ENCODE measurements around the gene ZNF133. TPM values are rescaled to one million over a fixed set of nuclear protein-coding genes. Genes with fewer than 3 reads are reported as not detected.
"Not testable (repeated sequence)": the region's sequence is repeated elsewhere in the genome, so short reads cannot be mapped to it uniquely, and the experiment has no call there.

ZNF133 gene
- total and polyA plus RNA-seq, 2 donors (not counting 1 experiment from before 2014, with no cell fraction given) = 13.7 to 14.9 TPM

DNA sequence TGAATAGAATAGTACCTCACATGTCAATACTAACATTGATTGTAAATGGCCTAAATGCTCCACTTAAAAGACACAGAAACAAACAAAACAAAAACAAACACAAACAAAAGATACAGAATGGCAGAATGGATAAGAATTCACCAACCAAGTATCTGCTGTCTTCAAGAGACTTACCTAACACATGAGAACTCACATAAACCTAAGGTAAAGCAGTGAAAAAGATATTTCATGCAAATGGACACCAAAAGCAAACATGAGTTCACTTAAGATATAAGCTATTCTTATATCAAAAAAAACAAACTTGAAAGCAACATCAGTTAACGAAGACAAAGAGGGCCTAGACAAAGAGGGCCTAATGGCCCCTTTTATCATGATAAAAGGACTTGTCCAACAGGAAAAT is 47.3 kb upstream of the ZNF133 start:
- Histone ChIP-seq H2AFZ (ENCODE audit: insufficient read depth, low read depth, low read length, poor library complexity, severe bottlenecking) (no peak overlapping the region), H3K4me2 (replicated peaks; ENCODE audit: low read depth, low read length, poor library complexity, severe bottlenecking) (no peak overlapping the region), H3K36me3 (replicated peaks in 1 of 2; ENCODE audit: control extremely low read depth in 1 of 2, control insufficient read depth in 1 of 2, extremely low read depth in 1 of 2, insufficient read depth in 2 of 2, low read length in 1 of 2) (no peaks in the 10 kb centered on the region), H3K9me3 (ENCODE audit: control extremely low read depth in 1 of 3, control insufficient read depth in 2 of 3, insufficient read depth in 1 of 3, low read length in 2 of 3) (peaks cover 0 to 1% (median 0%) of the 10 kb centered on the region in 3 donors), H3K27me3 (replicated peaks in 1 of 4; ENCODE audit: control extremely low read depth in 1 of 4, control insufficient read depth in 3 of 4, insufficient read depth in 4 of 4, low read length in 3 of 4) (peaks cover 0 to 10% (median 0%) of the 10 kb centered on the region in 4 experiments), H3K79me2 (ENCODE audit: control insufficient read depth, insufficient read depth, low read length) (no peaks in the 10 kb centered on the region), H3K9ac (ENCODE audit: low read length) (no peak overlapping the region), H3K4me3 (ENCODE audit: control extremely low read depth in 1 of 5, extremely low read depth in 1 of 5, insufficient read depth in 1 of 5, low read depth in 2 of 5, low read length in 4 of 5) (no peak overlapping the region), H3K4me1 (ENCODE audit: control insufficient read depth in 2 of 2, insufficient read depth in 2 of 2, low read length in 2 of 2) (no peaks in the 10 kb centered on the region), H3K27ac (ENCODE audit: low read length in 2 of 2) (no peak overlapping the region), H4K20me1 (ENCODE audit: control insufficient read depth, insufficient read depth, low read length, poor library complexity, severe bottlenecking) (no peaks in the 10 kb centered on the region)
- Mint-ChIP-seq H3K9me3 (ENCODE audit: insufficient read depth) (peaks cover 2% of the 10 kb centered on the region), H3K4me3 (no peak overlapping the region), H3K4me1 (no peaks in the 10 kb centered on the region), H3K27me3 (peaks cover 35% of the 10 kb centered on the region), H3K27ac (no peak overlapping the region)
- no peak for TF ChIP-seq CTCF (IDR thresholded peaks at IDR 0.05)
- no CpG with 5 or more reads among the region's 1 CpG for WGBS (ENCODE audit: insufficient coverage)
- DNase-seq (no peak), ATAC-seq (ENCODE audit: low read depth) (no peak)
- ChIA-PET CTCF (no interaction called here), POLR2A (no interaction called here)
- intact Hi-C loops (cut with micrococcal nuclease) = no loop called here

GRCh38 chr20:18243802-18244201 is 44.5 kb upstream of the ZNF133 start:
- peaks cover 2% of the 10 kb centered on the region for H3K9me3 Mint-ChIP-seq (ENCODE audit: insufficient read depth)
- ATAC-seq (ENCODE audit: low read depth) = no peak
- Histone ChIP-seq H2AFZ (ENCODE audit: insufficient read depth, low read depth, low read length, poor library complexity, severe bottlenecking) (no peak overlapping the region), H3K4me3 (ENCODE audit: control extremely low read depth in 1 of 5, extremely low read depth in 1 of 5, insufficient read depth in 1 of 5, low read depth in 2 of 5, low read length in 4 of 5) (no peak overlapping the region), H3K27ac (ENCODE audit: low read length in 2 of 2) (no peak overlapping the region), H3K36me3 (replicated peaks in 1 of 2; ENCODE audit: control extremely low read depth in 1 of 2, control insufficient read depth in 1 of 2, extremely low read depth in 1 of 2, insufficient read depth in 2 of 2, low read length in 1 of 2) (no peaks in the 10 kb centered on the region), H3K4me2 (replicated peaks; ENCODE audit: low read depth, low read length, poor library complexity, severe bottlenecking) (no peak overlapping the region), H3K4me1 (ENCODE audit: control insufficient read depth in 2 of 2, insufficient read depth in 2 of 2, low read length in 2 of 2) (no peaks in the 10 kb centered on the region), H3K9me3 (ENCODE audit: control extremely low read depth in 1 of 3, control insufficient read depth in 2 of 3, insufficient read depth in 1 of 3, low read length in 2 of 3) (no peaks in the 10 kb centered on the region), H3K9ac (ENCODE audit: low read length) (no peak overlapping the region), H4K20me1 (ENCODE audit: control insufficient read depth, insufficient read depth, low read length, poor library complexity, severe bottlenecking) (no peaks in the 10 kb centered on the region), H3K27me3 (replicated peaks in 1 of 4; ENCODE audit: control extremely low read depth in 1 of 4, control insufficient read depth in 3 of 4, insufficient read depth in 4 of 4, low read length in 3 of 4) (peaks cover 0 to 3% (median 0%) of the 10 kb centered on the region in 4 experiments), H3K79me2 (ENCODE audit: control insufficient read depth, insufficient read depth, low read length) (no peaks in the 10 kb centered on the region)
- no peaks in the 10 kb centered on the region for H3K4me1 Mint-ChIP-seq
- TF ChIP-seq CTCF (IDR thresholded peaks at IDR 0.05) = no peak
- no peak for TF ChIP-seq EZH2 (IDR thresholded peaks at IDR 0.05; ENCODE audit: borderline replicate concordance, insufficient read depth, low read depth, low read length, poor library complexity, severe bottlenecking)
- intact Hi-C loops (cut with micrococcal nuclease) = no loop called here
- no peak overlapping the region for H3K4me3 Mint-ChIP-seq
- H3K27ac Mint-ChIP-seq = no peak overlapping the region
- no CpG with 5 or more reads among the region's 1 CpG for WGBS (ENCODE audit: insufficient coverage)
- CTCF ChIA-PET = no interaction called here
- H3K27me3 Mint-ChIP-seq = peaks cover 42% of the 10 kb centered on the region
- POLR2A ChIA-PET = no interaction called here
- DNase-seq = no peak

DNA sequence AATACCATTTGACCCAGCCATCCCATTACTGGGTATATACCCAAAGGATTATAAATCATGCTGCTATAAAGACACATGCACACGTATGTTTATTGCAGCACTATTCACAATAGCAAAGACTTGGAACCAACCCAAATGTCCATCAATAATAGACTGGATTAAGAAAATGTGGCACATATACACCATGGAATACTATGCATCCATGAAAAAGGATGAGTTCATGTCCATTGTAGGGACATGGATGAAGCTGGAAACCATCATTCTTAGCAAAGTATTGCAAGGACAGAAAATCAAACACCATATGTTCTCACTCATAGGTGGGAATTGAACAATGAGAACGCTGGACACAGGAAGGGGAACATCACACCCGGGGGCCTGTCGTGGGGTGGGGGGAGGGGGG is 39.8 kb upstream of the ZNF133 start:
- H3K27ac ChIP-seq (ENCODE audit: low read length in 2 of 2); H3K4me1 Mint-ChIP-seq; intact Hi-C loops (cut with micrococcal nuclease); ATAC-seq (ENCODE audit: low read depth); H3K9me3 Mint-ChIP-seq (ENCODE audit: insufficient read depth); H3K36me3 ChIP-seq (replicated peaks in 1 of 2; ENCODE audit: control extremely low read depth in 1 of 2, control insufficient read depth in 1 of 2, extremely low read depth in 1 of 2, insufficient read depth in 2 of 2, low read length in 1 of 2); H3K27ac Mint-ChIP-seq; H2AFZ ChIP-seq (ENCODE audit: insufficient read depth, low read depth, low read length, poor library complexity, severe bottlenecking); H3K9ac ChIP-seq (ENCODE audit: low read length); H3K4me2 ChIP-seq (replicated peaks; ENCODE audit: low read depth, low read length, poor library complexity, severe bottlenecking); H3K79me2 ChIP-seq (ENCODE audit: control insufficient read depth, insufficient read depth, low read length); H3K4me3 Mint-ChIP-seq; H3K9me3 ChIP-seq (ENCODE audit: control extremely low read depth in 1 of 3, control insufficient read depth in 2 of 3, insufficient read depth in 1 of 3, low read length in 2 of 3); H4K20me1 ChIP-seq (ENCODE audit: control insufficient read depth, insufficient read depth, low read length, poor library complexity, severe bottlenecking); CTCF ChIA-PET; H3K4me1 ChIP-seq (ENCODE audit: control insufficient read depth in 2 of 2, insufficient read depth in 2 of 2, low read length in 2 of 2); POLR2A ChIA-PET; H3K27me3 ChIP-seq (replicated peaks in 1 of 4; ENCODE audit: control extremely low read depth in 1 of 4, control insufficient read depth in 3 of 4, insufficient read depth in 4 of 4, low read length in 3 of 4); DNase-seq; H3K4me3 ChIP-seq (ENCODE audit: control extremely low read depth in 1 of 5, extremely low read depth in 1 of 5, insufficient read depth in 1 of 5, low read depth in 2 of 5, low read length in 4 of 5): not testable (repeated sequence)
- WGBS (ENCODE audit: insufficient coverage) = no CpG with 5 or more reads among the region's 4 CpGs
- peaks cover 17% of the 10 kb centered on the region for H3K27me3 Mint-ChIP-seq
